ENCODE results near the gene RASSF3. TPM values are rescaled to one million over a fixed set of nuclear protein-coding genes. Genes with fewer than 3 reads are reported as not detected.
A peak's percentile ranks its signal among the peaks of the same experiment; 100 is the strongest.

The RASSF3 gene
- total and polyA plus RNA-seq, 9 donors, result 18.2 to 64.5 (median 33.3) TPM

GRCh38 chr12:64627771-64628170, 17.5 kb downstream of the RASSF3 start:
- no peak for DNase-seq
- no peak for TF ChIP-seq EP300 (IDR thresholded peaks at IDR 0.05)
- TF ChIP-seq POLR2A (IDR thresholded peaks at IDR 0.05), result no peak
- TF ChIP-seq CTCF (IDR thresholded peaks at IDR 0.05), result no peak
- intact Hi-C loops (cut with DNase I), result no loop called here
- no peaks in the 10 kb centered on the region for H3K27me3 ChIP-seq
- no peak overlapping the region for H3K4me3 ChIP-seq
- H3K27ac ChIP-seq, result no peak overlapping the region
- H3K36me3 ChIP-seq, result no peaks in the 10 kb centered on the region
- no peaks in the 10 kb centered on the region for H3K9me3 ChIP-seq
- peaks cover 4% of the 10 kb centered on the region for H3K4me1 ChIP-seq (ENCODE audit: insufficient read depth)

- WGBS, 3 donors, result 92 to 96% (median 96%) methylated on average over 5 of the region's 5 CpGs
- H3K4me1 ChIP-seq (ENCODE audit: insufficient read depth), result peaks cover 2% of the 10 kb centered on the region
- H3K36me3 ChIP-seq, result no peaks in the 10 kb centered on the region
- H3K27ac ChIP-seq, result no peak overlapping the region
- H3K4me3 ChIP-seq, result no peak overlapping the region
- H3K27me3 ChIP-seq, result no peaks in the 10 kb centered on the region
- TF ChIP-seq POLR2A (IDR thresholded peaks at IDR 0.05), result no peak
- no peak for TF ChIP-seq CTCF (IDR thresholded peaks at IDR 0.05)
- TF ChIP-seq EP300 (IDR thresholded peaks at IDR 0.05), result no peak
- intact Hi-C loops (cut with DNase I), result no loop called here
- DNase-seq, result no peak
- no peaks in the 10 kb centered on the region for H3K9me3 ChIP-seq
These were observed 20.9 kb downstream of the RASSF3 start for GRCh38 chr12:64631197-64631596.

- TF ChIP-seq EP300 (IDR thresholded peaks at IDR 0.05), result no peak
- TF ChIP-seq CTCF (IDR thresholded peaks at IDR 0.05), result no peak
- no peak for TF ChIP-seq POLR2A (IDR thresholded peaks at IDR 0.05)
- 87 to 93% (median 91%) methylated on average over 5 of the region's 5 CpGs for WGBS, 3 donors
- Histone ChIP-seq H3K4me1 (ENCODE audit: insufficient read depth) (no peaks in the 10 kb centered on the region), H3K36me3 (no peaks in the 10 kb centered on the region), H3K27ac (no peak overlapping the region), H3K27me3 (no peaks in the 10 kb centered on the region), H3K9me3 (no peaks in the 10 kb centered on the region), H3K4me3 (no peak overlapping the region)
- intact Hi-C loops (cut with DNase I), result no loop called here
- no peak for DNase-seq
These were observed 23.0 kb downstream of the RASSF3 start for GRCh38 chr12:64633011-64633939.

- intact Hi-C loops (cut with DNase I), result no loop called here
- peak in 2 of 5 donors; percentile 39 to 53 for DNase-seq
- H3K4me1 ChIP-seq (ENCODE audit: insufficient read depth), result no peaks in the 10 kb centered on the region
These were observed 23.6 kb downstream of the RASSF3 start for GRCh38 chr12:64633940-64634337.

More at GRCh38 chr12:64633940-64634337, 23.6 kb downstream of the RASSF3 start:
- H3K36me3 ChIP-seq, result no peaks in the 10 kb centered on the region
- H3K9me3 ChIP-seq, result no peaks in the 10 kb centered on the region
- no peak overlapping the region for H3K4me3 ChIP-seq
- TF ChIP-seq CTCF (IDR thresholded peaks at IDR 0.05) (no peak), POLR2A (IDR thresholded peaks at IDR 0.05) (no peak), EP300 (IDR thresholded peaks at IDR 0.05) (no peak)
- H3K27ac ChIP-seq, result no peak overlapping the region
- H3K27me3 ChIP-seq, result no peaks in the 10 kb centered on the region
